ENCODE measurements around the gene OLFM3.

GRCh38 chr1:101854271-101854670 lies 142.5 kb downstream of the OLFM3 start:
- TF ChIP-seq POLR2AphosphoS5 (IDR thresholded peaks at IDR 0.05) (no peak), CTCF (IDR thresholded peaks at IDR 0.05) (no peak)

Measured in esophagus muscularis mucosa (tissue), 3 donors.